ENCODE results near the gene RABIF. TPM values are rescaled to one million over a fixed set of nuclear protein-coding genes. Genes with fewer than 3 reads are reported as not detected.
A peak's percentile ranks its signal among the peaks of the same experiment; 100 is the strongest.
"Not testable (repeated sequence)": the region's sequence is repeated elsewhere in the genome, so short reads cannot be mapped to it uniquely, and the experiment has no call there.

Gene RABIF
- total RNA-seq (2.9 and 6.4 TPM in 2 replicates), polyA plus RNA-seq (7.7 and 22.6 TPM in 2 replicates)

DNA sequence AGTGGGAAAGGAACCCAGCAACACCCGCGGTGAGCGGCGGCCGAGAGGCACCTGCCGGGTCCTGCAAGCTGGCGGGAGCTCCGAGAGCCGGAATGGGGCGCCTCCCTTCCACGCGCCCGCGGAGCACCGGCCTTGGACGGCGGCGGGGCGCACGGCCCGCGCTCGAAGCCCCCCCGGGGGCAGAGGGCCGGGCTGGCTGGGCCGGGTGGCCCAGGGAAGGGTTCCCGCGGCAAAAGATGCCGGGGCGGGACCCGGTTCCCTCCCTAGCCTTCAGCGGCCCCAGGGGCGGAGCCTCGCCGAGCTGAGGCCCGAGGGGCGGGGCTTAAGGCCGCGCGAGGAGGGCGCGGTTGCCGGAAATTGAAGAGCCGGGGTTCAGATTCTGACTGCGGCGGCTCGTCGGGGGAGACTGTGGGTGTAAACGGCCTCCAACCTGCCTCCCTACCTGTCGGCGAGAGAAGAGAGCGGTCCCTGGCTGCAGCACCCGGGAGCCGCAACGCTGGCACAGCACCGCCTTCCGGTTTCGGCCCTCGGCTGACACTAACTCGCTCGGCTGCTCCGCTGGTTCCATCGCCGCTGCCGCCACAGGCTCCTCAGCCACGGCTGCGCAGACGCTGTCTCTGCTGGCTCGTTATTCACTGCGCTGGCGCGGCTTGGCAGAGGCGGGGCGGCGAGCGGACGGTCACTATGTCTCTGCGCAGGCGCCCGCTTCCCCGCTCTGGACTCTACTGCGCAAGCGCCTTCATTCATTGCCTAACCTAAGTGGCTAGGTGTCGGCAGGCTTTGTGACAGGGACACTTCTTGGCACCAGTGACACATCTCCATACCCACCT is at the start of gene RABIF:
RABIF (minus strand) TSS at position 619 of the 830 bp plus-strand sequence; CDS start at position 568, 51 bp downstream.
- peak within 1 kb of the TSS; percentile 75 for H3K27ac ChIP-seq
- no peaks in the 10 kb centered on the region for H3K27me3 ChIP-seq
- TF ChIP-seq, protein P1, sequence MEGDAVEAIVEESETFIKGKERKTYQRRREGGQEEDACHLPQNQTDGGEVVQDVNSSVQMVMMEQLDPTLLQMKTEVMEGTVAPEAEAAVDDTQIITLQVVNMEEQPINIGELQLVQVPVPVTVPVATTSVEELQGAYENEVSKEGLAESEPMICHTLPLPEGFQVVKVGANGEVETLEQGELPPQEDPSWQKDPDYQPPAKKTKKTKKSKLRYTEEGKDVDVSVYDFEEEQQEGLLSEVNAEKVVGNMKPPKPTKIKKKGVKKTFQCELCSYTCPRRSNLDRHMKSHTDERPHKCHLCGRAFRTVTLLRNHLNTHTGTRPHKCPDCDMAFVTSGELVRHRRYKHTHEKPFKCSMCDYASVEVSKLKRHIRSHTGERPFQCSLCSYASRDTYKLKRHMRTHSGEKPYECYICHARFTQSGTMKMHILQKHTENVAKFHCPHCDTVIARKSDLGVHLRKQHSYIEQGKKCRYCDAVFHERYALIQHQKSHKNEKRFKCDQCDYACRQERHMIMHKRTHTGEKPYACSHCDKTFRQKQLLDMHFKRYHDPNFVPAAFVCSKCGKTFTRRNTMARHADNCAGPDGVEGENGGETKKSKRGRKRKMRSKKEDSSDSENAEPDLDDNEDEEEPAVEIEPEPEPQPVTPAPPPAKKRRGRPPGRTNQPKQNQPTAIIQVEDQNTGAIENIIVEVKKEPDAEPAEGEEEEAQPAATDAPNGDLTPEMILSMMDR (IDR thresholded peaks at IDR 0.05; ENCODE audit: low read depth, low read length) = peak; percentile 22
- peak; percentile 96 to 99 for DNase-seq (ENCODE audit: low read depth in 1 of 2, low spot score in 1 of 2)
- peak within 1 kb of the TSS; percentile 90 for H3K4me3 ChIP-seq
- peaks cover 19% of the 10 kb centered on the region for H3K36me3 ChIP-seq
- H3K9me3 ChIP-seq (ENCODE audit: low read depth) = no peaks in the 10 kb centered on the region
- H3K4me1 ChIP-seq (ENCODE audit: low read depth) = peaks cover 5% of the 10 kb centered on the region

DNA sequence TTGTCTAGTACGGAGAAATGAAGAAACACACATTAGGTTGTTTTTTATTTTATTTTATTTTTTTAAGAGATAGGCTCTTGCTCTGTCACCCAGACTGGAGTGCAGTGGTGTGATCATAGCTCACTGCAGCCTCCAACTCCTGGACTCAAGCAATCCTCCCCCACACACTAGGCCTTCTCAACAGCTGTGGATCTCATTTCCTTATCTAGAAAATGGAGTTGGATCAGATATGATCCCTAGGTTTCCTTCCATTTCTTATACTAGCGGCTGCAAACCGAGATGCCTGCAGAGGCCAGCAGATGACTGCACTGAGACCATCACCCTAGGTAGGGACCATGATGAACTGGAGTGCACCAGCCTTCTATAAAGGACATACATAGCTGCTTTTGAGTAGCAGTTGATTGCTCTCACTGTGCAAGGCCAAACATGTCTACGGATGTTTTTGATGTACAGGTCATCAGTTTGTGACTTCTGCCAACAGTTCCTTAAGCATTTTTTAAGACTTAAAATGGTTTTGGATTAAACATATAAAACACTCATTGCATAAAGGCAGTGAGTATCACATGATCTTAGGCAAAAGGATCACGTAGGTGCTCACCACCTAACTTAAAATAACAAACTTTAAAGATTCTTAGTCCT is 49.5 kb upstream of the RABIF start:
- Histone ChIP-seq H3K27me3 (no peaks in the 10 kb centered on the region), H3K9me3 (ENCODE audit: low read depth) (no peaks in the 10 kb centered on the region), H3K36me3 (peaks cover 29% of the 10 kb centered on the region), H3K4me3 (no peak overlapping the region), H3K4me1 (ENCODE audit: low read depth) (no peaks in the 10 kb centered on the region), H3K27ac (no peak overlapping the region)
- TF ChIP-seq, protein P1 (IDR thresholded peaks at IDR 0.05; ENCODE audit: low read depth, low read length) = no peak
- DNase-seq (ENCODE audit: low read depth in 1 of 2, low spot score in 1 of 2) = peak in 1 of 2 donors; percentile 6

DNA sequence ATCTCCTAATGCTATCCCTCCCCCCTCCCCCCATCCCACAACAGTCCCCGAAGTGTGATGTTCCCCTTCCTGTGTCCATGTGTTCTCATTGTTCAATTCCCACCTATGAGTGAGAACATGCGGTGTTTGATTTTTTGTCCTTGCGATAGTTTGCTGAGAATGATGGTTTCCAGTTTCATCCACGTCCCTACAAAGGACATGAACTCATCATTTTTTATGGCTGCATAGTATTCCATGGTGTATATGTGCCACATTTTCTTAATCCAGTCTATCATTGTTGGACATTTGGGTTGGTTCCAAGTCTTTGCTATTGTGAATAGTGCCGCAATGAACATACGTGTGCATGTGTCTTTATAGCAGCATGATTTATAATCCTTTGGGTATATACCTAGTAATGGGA is 47.5 kb upstream of the RABIF start:
- peaks cover 15% of the 10 kb centered on the region for H3K36me3 ChIP-seq
- not testable (repeated sequence) for H3K27ac ChIP-seq; H3K4me1 ChIP-seq (ENCODE audit: low read depth); H3K27me3 ChIP-seq; DNase-seq (ENCODE audit: low read depth in 1 of 2, low spot score in 1 of 2); H3K4me3 ChIP-seq; H3K9me3 ChIP-seq (ENCODE audit: low read depth)

DNA sequence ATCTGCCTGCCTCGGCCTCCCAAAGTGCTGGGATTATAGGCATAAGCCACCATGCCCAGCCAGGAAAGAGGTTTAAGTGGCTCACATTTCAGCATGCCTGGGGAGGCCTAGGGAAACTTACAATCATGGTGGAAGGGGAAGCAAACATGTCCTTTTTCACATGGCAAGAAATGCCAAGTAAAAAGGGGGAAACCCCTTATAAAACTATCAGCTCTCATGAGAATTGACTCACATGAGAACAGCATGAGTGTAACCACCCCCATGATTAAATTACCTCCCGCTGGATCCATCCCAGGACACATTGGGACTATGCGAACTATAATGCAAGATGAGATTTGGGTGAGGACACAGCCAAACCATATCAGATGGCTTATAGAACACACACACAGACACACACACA is 46.9 kb upstream of the RABIF start:
- H3K27ac ChIP-seq = no peak overlapping the region
- DNase-seq (ENCODE audit: low read depth in 1 of 2, low spot score in 1 of 2) = no peak
- no peaks in the 10 kb centered on the region for H3K4me1 ChIP-seq (ENCODE audit: low read depth)
- no peaks in the 10 kb centered on the region for H3K9me3 ChIP-seq (ENCODE audit: low read depth)
- TF ChIP-seq, protein P1 (IDR thresholded peaks at IDR 0.05; ENCODE audit: low read depth, low read length) = no peak
- no peaks in the 10 kb centered on the region for H3K27me3 ChIP-seq
- peaks cover 9% of the 10 kb centered on the region for H3K36me3 ChIP-seq
- H3K4me3 ChIP-seq = no peak overlapping the region

DNA sequence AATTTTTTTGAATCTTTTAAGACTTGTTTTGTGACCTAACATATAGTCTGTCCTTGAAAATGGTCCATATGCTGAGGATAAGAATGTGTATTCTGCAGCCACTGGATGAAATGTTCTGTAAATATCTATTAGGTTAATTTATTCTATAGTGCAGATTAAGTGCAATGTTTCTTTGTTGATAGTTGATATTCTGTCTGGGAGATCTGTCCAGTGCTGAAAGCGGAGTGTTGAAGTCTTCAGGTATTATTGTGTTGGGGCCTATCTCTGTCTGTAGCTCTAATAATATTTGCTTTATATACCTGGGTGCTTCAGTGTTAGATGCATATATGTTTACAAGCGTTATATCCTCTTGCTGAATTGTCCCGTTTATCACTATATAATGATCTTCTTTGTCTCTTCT is 45.8 kb upstream of the RABIF start:
- no peak for DNase-seq (ENCODE audit: low read depth in 1 of 2, low spot score in 1 of 2)
- no peak overlapping the region for H3K27ac ChIP-seq
- H3K9me3 ChIP-seq (ENCODE audit: low read depth) = no peaks in the 10 kb centered on the region
- no peaks in the 10 kb centered on the region for H3K27me3 ChIP-seq
- no peaks in the 10 kb centered on the region for H3K4me1 ChIP-seq (ENCODE audit: low read depth)
- peaks cover 4% of the 10 kb centered on the region for H3K36me3 ChIP-seq
- H3K4me3 ChIP-seq = no peak overlapping the region
- TF ChIP-seq, protein P1 (IDR thresholded peaks at IDR 0.05; ENCODE audit: low read depth, low read length) = no peak

DNA sequence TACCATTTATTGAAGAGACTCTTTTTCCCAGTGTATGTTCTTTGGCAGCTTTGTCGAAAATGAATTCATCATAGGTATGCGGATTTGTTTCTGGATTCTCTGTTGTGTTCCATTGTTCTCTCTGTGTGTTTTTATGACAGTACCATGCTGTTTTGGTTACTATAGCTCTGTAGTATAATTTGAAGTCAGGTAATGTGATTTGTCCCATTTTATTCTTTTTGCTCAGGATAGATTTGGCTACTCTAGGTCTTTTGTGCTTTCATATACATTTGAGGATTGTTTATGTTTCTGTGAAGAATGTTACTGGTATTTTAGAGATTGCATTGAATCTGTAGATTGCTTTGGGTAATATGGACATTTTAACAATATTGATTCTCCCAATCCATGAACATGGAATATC is 43.5 kb upstream of the RABIF start:
- no peaks in the 10 kb centered on the region for H3K9me3 ChIP-seq (ENCODE audit: low read depth)
- no peak overlapping the region for H3K27ac ChIP-seq
- H3K4me1 ChIP-seq (ENCODE audit: low read depth) = no peaks in the 10 kb centered on the region
- TF ChIP-seq, protein P1 (IDR thresholded peaks at IDR 0.05; ENCODE audit: low read depth, low read length) = no peak
- DNase-seq (ENCODE audit: low read depth in 1 of 2, low spot score in 1 of 2) = no peak
- no peak overlapping the region for H3K4me3 ChIP-seq
- H3K27me3 ChIP-seq = no peaks in the 10 kb centered on the region
- H3K36me3 ChIP-seq = no peaks in the 10 kb centered on the region
